Stimulated activated CD4-positive, alpha-beta T cell treated with anti-CD3 and anti-CD28 coated beads, Interleukin-12 subunit alpha, Interleukin-12 subunit beta, amount 100 ng/mL, for 48 hours (primary cell): ENCODE data around the gene PPM1D.
"Not testable (repeated sequence)": the region's sequence is repeated elsewhere in the genome, so short reads cannot be mapped to it uniquely, and the experiment has no call there.

ENCODE experiments used
- DNase-seq, 3 donors: peaks; one replicate each; pipeline ENCODE4 v3.0.0-alpha.2; 2020; ENCODE audit warnings: low read depth in 2 of 3, low spot score in 1 of 3

PPM1D gene

DNA sequence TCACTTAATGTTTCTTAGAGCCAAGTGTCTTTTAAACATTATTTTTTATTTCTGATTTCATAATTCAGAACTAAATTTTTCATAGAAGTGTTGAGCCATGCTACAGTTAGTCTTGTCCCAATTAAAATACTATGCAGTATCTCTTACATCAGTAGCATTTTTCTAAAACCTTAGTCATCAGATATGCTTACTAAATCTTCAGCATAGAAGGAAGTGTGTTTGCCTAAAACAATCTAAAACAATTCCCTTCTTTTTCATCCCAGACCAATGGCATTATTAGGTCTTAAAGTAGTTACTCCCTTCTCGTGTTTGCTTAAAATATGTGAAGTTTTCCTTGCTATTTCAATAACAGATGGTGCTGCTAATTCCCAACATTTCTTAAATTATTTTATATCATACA, 64.0 kb downstream of the PPM1D start:
- DNase-seq, result no peak

DNA sequence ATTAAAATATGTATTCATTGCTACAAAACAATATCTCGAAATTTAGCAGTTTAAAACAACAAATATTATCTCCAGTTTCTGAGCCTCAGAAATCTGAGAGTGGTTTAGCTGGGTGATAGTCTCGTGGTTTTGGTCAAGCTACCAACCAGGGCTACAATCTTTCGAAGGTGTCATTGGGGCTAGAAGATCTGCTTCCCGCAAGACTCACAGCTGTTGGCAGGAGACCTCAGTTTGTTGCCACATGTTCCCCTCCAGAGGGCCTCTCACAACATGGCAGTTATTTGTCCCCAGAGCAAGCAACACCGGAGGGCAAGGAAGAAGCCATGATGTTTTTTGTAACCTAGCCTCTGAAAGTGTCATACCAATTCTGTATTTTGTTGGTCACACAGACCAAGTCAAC, 65.6 kb downstream of the PPM1D start:
- no peak for DNase-seq

- not testable (repeated sequence) for DNase-seq
These were observed 68.7 kb downstream of the PPM1D start for GRCh38 chr17:60668741-60669140.

DNA sequence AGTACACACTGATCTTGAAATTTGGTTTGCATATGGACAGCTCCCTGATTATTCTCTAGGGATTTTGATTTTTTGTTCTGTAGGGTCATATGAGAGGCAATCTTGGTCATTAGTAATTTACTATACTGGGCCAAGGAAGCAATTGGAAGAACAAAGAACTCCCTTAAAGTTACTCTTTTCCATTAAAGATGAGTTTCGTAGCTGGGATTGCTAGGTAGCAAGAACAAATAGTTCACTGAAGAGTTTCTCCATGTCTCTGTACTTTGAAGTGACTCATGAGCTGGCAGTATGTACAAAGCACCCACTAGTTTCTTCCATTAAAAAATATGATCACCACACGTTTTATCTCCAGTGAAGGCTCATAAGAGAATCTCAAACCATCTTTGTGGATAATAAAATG, 71.5 kb downstream of the PPM1D start:
- DNase-seq, result no peak

DNA sequence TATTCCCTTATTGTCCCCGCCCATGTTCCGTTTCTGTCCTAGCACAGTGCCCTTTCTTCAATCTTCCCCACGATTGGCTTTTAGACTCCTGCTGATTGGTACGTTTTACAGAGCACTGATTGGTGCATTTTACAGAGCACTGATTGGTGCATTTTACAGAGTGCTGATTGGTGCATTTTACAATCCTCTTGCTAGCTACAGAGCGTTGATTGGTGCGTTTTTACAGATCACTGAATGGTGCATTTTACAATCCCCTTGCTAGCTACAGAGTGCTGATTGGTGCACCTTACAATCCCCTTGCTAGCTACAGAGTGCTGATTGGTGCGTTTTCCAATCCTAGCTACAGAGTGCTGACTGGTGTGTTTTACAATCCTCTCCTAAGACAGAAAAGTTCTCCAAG, 74.6 kb downstream of the PPM1D start:
- DNase-seq, result not testable (repeated sequence)

GRCh38 chr17:60675997-60676396, 76.0 kb downstream of the PPM1D start:
- DNase-seq, result no peak

DNA sequence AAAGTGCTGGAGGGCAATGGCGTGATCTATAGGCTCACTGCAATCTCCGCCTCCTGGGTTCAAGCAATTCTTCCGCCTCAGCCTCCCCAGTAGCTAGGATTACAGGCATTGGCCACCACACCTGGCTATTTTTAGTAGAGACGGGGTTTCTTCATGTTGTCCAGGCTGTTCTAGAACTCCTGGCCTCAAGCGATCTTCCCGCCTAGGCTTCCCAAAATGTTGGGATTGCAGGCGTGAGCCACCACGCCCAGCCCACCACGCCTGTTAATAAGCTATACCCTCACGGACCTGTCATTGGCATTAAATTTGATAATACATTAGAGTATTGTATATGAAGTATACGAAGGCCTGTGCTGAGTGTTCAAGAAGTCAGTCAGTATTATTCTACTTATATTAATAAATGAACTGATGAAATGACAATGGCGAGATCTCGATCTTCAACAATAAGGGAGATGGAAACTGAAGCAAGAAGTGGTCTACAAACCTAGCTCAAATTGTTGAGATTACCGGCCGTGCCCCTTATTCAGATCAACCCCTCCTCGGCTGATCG, 76.8 kb downstream of the PPM1D start:
- DNase-seq, result no peak

GRCh38 chr17:60677308-60678117, 77.5 kb downstream of the PPM1D start, which contains the start of gene BCAS3:
BCAS3 (plus strand) TSS chr17:60677851.
- peak; percentile 91 to 94 (median 93) for DNase-seq

- DNase-seq, result no peak
These were observed 78.1 kb downstream of the PPM1D start for GRCh38 chr17:60678118-60678444.

GRCh38 chr17:60679287-60679686, 79.3 kb downstream of the PPM1D start:
- DNase-seq, result no peak

DNA sequence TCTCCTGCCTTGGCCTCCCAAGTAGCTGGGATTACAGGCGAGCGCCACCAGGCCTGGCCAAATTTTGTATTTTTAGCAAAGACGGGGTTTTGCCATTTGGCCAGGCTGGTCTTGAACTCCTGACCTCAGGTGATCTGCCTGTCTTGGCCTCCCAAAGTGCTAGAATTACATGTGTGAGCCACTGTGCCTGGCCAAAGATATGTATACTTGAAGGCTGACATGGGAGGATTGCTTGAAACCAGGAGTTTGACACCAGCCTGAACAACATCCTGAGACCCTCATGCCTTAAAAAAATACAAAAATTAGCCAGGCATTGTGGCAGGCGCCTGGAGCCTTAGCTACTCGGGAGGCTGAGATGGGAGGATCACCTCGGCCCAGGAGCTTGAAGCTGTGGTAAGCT, 80.8 kb downstream of the PPM1D start:
- no peak for DNase-seq

DNA sequence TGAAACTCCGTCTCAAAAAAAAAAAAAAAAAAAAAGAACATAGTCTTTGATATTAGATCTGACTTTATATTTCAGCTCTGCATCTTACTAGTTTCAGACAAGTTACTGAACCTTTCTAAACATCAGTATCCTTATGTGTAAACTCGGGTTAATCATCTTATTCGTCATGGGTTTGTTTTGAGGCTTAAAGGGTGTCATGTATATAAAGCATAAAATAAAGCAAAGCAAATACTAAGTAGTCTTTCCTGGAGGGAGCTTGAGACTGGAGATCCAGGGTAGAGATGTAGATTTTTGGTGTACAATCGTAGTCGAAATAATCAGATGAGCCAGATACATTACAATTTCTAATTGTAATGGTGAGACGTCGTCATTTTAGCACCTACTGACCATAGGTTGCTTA, 85.4 kb downstream of the PPM1D start:
- DNase-seq, result no peak

DNA sequence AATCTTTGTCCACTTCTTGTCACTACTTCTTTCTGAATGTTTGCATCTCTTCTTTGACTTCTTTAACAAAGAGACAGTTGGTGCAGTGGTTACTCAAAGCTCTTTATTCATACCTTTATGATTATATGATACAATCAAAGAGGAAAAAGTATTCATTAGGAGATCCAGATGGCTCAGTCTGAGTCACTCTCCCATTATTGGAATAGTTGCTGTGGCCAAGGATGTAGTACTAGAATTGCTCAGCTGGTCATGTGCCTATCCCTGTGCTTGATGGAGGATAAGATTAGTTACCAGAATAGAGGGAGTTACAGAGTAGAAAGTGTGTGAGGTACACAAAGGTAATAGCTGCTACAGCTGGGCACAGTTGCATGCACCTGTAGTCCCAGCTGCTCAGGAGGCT, 96.0 kb downstream of the PPM1D start:
- no peak for DNase-seq

DNA sequence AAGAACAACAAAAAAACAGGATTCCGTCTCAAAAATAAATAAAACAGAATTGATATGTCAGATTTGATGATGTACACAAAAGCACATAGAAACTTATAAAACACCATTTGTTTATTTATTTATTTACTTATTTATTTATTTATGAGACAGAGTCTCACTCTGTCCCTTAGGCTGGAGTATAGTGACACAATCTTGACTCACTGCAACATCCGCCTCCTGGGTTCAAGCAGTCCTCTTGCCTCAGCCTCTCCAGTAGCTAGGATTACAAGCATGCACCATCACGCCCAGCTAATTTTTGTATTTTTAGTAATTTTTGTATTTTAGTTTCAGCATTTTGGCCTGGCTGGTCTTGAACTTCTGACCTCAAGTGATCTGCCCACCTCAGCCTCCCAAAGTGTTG, 99.1 kb downstream of the PPM1D start:
- DNase-seq, result no peak

- DNase-seq, result no peak
These were observed 104.2 kb downstream of the PPM1D start for GRCh38 chr17:60704170-60704569.

GRCh38 chr17:60712675-60713074, 112.7 kb downstream of the PPM1D start:
- DNase-seq, result no peak

DNA sequence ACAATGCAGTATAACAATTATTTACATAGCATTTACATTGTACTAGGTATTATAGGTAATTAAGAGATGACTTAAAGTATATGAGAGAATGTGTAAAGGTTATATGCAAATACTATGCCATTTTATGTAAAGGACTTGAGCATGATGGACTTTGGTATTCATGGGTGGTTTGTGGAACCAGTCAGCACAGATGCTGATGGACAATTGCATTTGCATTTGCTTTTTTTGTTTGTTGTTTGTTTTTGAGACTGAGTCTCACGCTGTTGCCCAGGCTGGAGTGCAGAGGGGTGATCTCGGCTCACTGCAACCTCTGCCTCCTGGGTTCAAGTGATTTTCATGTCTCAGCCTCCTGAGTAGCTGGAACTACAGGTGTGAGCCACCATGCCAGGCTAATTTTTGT, 113.6 kb downstream of the PPM1D start:
- DNase-seq, result no peak
